NCI-H2171 treated with DMSO at 0.1 percent for 48 hours (cell line): ENCODE results near the gene CCDC178.
"Not testable (repeated sequence)": the region's sequence is repeated elsewhere in the genome, so short reads cannot be mapped to it uniquely, and the experiment has no call there.

Experiments
- DNase-seq: peaks from one replicate; lab custom pipeline; 2025; lab: John Stamatoyannopoulos, UW

The CCDC178 gene

GRCh38 chr18:33355263-33355662 lies 85.3 kb downstream of the CCDC178 start:
- no peak for DNase-seq

DNA sequence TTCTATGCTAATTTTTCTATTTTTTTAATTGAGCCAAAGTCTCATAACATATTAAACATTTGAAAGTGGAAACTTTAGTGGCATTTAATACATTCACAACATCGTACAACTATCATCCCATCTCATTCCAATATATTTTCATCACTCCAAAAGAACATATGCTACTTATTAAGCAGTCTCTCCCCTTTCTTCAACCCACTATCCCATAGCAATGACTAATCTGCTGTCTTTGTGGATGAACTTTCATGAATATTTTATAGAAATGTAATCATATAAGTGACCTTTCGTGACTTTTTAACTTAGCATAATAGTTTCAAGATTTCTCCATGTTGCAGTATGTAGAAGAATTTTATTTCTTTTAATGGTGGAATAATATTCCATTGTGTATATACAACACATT lies 90.3 kb downstream of the CCDC178 start:
- DNase-seq = no peak

- not testable (repeated sequence) for DNase-seq
Measured at GRCh38 chr18:33339733-33340132, 100.8 kb downstream of the CCDC178 start.

GRCh38 chr18:33334781-33335180 lies 105.7 kb downstream of the CCDC178 start:
- DNase-seq = no peak

DNA sequence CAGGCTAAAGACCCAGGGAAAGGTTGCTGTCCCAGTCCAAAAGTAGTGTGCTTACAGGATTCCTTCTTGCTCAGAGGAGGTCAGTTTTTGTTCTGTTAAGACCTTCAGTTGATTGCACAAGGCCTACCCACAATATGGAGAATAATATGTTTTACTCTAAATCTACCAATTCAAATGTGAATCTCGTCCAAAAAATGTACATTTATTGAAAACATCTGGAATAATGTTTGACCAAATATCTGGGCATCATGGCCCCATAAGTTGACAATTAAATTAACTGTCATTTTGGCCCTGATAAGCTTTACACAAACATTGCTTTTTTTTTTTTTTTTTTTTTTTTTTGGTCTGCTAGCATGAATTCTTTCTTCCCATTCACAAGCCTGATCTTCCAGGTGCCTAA lies 109.8 kb downstream of the CCDC178 start:
- DNase-seq = no peak

DNA sequence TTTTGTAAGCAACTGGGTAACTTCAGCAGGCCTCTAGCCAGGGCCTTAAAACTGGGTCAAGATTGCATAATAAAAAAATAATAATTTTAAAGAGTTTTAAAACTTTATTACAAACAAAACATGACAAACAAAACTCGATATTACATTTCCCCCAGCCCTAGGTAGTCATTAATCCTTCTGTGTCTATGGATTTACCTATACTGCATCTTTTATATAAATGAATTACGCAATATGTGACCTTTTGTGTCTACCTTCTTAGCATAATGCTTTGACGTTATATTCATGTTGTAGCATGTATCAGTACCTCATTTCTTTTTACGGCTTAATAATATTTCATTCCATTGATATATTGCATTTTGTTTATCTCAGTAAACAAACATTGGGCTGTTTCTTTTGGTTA lies 113.5 kb downstream of the CCDC178 start:
- DNase-seq = no peak

GRCh38 chr18:33317640-33318039 lies 122.9 kb downstream of the CCDC178 start:
- no peak for DNase-seq

DNA sequence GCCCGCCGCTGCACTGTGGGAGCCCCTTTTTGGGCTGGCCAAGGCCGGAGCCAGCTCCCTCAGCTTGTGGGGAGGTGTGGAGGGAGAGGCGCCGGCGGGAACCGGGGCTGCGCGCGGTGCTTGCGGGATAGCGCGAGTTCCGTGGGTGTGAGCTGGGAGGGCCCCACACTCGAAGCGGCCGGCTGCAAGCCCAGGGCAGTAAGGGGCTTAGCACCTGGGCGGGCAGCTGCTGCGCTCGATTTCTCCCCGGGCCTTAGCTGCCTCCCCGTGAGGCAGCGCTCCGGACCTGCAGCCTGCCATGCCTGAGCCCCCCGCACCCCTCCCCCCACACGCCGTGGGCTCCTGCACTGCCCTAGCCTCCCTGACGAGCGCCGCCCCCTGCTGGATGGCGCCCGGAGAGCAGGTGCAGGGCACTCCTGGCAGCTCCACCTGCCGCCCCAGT lies 124.4 kb downstream of the CCDC178 start:
- DNase-seq = no peak

GRCh38 chr18:33307520-33307919 lies 133.0 kb downstream of the CCDC178 start:
- DNase-seq = no peak

DNA sequence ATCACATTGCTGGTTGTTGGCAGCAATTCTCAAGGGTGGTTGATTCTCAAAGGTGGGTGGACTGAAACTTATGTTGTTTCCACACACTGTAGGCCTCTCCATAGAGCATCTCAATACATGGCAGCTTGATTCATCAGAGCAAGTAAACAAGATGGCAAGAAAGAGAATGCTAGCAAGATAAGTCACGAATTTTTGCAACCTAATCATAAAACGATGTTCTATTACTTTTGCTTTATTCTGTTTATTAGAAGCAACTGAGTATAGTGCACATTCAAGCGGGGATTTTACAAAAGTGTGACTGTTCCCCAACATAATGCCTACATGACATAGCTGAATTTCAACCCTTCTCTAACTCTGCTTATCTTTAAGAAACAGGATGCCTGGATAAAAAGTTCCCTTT lies 136.2 kb downstream of the CCDC178 start:
- no peak for DNase-seq

GRCh38 chr18:33291539-33291938 lies 149.0 kb downstream of the CCDC178 start:
- no peak for DNase-seq

DNA sequence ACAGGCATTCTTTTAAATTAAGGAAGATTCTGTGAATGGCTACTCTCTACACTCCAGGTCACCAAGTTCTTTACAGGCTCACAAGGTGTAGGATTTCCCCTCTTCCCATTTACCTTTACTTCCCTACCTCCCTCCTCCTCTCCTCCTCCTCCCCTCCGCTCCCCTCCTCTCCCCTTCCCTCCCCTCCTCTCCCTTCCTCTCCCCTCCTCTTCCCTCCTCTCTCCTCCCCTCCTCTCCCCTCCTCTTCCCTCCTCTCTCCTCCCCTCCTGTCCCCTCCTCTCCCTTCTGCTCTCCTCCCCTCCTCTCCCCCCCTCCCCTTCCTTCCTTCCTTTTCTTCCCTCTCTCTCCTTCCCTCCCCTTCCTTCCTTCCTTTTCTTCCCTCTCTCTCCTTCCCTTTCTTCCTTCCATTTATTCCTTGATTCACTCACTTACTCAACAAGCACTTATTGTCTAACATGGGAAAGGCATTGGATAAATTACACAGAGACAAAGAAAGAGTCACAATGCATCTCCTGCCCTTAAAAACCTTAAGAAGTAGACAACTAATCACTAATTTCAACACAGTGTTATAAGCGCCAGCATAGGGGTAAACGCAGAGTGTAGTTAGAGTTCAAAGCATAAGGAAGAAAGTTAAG lies 152.3 kb downstream of the CCDC178 start:
- DNase-seq = no peak

GRCh38 chr18:33282709-33283333 lies 157.7 kb downstream of the CCDC178 start:
- no peak for DNase-seq

DNA sequence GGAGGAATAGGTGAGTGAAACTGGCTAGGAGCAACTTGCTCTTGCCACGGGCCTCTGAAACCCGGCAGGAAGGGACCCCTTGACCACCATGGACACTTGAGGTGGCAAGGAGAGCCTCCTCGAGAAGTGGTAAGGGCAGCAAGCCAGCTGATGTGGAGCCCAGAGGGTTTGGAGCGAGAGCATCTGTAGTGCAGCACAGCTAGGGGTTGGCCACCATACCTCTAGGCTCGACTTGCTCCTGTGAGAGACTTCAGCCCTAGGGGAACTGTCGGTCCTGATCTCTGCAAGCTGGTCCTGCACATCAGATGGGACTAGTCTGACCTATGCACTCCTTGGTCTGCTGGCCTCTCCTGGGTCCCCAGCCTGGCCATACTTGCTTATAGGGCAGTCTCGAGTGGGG lies 158.4 kb downstream of the CCDC178 start:
- DNase-seq = no peak

DNA sequence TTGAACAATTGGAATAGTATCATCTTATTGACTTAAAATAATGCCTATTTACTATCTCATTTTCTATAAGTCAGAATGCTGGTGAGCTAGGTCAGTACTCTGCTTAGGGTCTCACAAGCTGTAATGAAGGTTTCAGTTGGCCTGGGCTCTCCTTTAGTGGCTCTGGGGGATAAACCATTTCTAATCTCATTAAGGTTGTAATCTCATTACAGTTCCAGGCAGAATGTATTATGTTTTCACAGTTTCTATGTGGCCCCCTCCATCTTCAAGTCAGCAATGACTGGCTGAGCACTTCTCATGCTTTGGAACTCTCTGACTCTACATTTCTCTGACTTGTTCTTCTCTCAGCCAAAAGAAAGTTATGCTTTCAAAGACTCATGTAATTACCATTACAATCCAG lies 163.1 kb downstream of the CCDC178 start:
- DNase-seq = no peak

DNA sequence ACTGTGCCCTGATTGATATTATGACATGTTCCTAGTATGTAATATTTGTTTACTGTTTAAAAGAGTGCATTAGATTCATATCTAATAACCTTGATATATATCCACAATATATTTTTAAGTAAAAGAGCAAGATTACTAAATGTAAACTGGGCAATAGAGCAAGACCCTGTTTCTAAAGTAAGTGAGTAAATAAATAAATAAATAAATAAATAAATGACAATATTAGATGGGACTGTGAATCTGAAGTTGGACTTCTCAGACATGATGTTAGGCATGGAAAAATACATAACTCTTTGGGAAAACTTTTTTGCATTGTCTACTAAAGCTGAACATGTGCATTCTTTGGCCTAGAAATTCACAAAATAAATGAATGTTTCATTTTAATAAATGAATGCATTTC lies 164.7 kb downstream of the CCDC178 start:
- no peak for DNase-seq

DNA sequence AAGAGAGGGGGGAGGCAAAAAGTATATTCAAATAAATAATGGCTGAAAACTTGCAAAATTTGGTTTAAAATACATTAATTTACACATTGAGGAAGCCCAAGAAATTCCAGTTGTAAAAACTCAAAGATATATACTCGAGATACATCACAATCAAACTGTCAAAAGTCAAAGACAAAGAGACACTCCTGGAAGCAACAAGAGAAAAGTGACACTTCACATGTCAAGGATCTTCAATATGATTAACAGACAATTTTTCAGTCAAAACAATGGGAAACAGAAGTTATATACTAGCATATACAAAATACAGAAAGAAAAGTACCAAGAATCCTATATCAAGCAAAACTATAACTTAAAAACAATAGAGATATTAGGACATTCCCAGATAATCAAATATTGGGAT lies 170.2 kb downstream of the CCDC178 start:
- DNase-seq = no peak

GRCh38 chr18:33269223-33269622 lies 171.3 kb downstream of the CCDC178 start:
- DNase-seq = no peak

DNA sequence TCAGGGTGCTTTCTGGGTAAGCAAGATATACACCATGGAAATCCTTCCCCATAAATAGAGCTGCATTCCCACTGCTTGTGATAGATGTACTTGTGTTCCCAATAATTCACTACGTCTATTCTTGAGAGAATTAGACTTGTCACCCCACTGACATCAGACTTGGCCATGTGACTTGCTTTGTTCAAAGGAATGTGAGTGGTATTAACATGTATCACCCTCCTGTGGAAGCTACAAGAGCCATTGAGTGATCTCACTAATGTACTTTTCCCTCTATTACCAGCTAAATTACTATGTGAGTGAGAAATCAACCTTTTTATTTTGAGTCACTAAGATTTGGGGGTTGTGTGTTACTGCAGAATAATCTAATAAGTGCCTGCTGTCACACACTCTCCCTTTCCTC lies 176.0 kb downstream of the CCDC178 start:
- DNase-seq = no peak

- no peak for DNase-seq
Measured at GRCh38 chr18:33239298-33239697, 201.2 kb downstream of the CCDC178 start.

DNA sequence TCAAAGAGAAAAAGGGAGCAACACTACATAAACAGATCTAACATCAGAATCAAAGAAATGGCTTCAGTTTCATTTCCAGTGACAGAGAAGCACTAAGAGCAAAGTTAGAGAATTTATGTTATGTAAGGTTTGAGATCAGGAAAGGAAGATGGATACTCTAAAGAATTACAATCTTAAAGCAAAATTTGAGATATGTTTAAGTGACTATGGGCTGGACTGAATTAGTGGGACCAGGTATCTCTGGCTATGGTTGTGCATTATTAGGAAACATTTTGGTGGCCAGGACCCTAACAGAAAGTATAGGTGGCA lies 208.2 kb downstream of the CCDC178 start:
- no peak for DNase-seq

DNA sequence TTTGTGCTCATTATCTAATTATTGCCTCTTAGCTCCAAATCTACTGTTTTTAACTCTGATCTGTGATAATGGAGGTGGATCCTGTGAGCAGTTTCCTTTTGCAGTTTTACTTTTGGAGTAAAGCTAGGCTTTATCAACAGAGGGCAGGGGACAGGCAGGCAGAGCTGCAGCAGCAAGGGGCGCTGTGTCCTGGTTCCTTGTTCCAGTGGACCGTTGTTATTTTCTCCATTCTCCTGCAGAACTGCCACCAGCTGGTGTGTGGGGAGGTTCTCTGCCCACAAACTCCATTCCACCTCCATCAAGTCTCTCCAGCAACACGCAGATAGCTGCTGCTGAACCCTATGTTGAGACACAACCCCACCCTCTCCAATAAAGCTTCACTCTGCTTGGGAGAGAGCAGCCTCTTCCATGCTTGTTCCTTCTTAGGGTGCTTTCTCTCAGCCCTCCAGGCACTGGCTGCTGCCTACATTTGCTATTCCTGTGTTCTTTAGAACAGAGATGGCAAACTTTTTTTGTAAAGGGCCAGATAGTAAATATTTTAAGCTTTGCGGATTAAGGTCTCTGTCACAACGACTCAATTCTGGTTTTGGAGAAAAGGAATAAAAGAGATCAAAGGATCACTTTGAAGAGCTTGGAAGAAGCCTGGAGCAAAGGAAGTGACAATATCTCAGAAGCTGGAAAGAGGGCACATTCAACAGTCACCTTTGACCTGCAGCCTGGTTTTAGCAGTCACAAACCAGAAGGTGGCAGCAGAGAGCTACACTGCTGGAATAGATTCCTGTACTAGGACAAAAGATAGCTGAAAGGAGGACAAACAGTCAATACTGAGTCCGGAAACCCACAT lies 208.8 kb downstream of the CCDC178 start:
- DNase-seq = peak; percentile 81

- peak; percentile 95 for DNase-seq
Measured at GRCh38 chr18:33212363-33212762, 228.2 kb downstream of the CCDC178 start.
